Stimulated activated CD4-positive, alpha-beta T cell treated with anti-CD3 and anti-CD28 coated beads, Interleukin-2, amount 100 ng/mL, for 24 hours (primary cell): ENCODE measurements around the gene PATJ.
"Not testable (repeated sequence)": the region's sequence is repeated elsewhere in the genome, so short reads cannot be mapped to it uniquely, and the experiment has no call there.

Source experiments
- DNase-seq, 2 donors: peaks; one replicate each; pipeline ENCODE4 v3.0.0-alpha.2; 2020

PATJ gene

DNA sequence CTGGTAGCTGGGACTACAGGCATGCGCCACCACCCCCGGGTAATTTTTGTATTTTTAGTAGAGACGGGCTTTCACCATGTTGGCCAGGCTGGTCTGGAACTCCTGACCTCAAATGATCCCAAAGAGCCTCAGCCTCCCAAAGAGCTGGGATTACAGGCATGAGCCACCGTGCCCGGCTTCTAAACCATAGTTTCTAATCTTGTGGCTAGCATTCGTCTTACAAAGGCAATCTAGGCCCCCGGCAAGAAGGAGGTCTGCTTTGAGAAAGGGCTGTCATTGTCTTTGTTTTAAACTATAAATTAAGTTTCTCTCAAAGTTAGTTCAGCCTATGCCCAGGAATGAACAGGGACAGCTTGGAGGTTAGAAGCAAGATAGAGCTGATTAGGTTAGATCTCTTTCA lies 442.1 kb downstream of the PATJ start:
- DNase-seq, result no peak

DNA sequence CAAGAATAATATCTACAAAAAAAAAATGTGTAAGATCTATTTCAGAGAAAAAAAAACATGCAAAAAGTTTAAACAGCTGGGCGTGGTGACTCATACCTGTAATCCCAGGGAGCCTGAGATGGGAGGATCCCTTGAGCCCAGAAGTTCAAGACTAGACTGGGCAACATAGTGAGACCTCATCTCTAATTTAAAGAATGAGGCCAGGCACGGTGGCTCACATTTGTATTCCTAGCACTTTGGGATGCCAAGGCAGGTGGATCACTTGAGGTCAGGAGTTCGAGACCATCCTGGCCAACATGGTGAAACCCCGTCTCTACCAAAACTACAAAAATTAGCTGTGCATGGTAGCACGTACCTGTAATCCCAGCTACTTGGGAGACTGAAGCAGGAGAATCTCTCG lies 443.0 kb downstream of the PATJ start:
- not testable (repeated sequence) for DNase-seq

DNA sequence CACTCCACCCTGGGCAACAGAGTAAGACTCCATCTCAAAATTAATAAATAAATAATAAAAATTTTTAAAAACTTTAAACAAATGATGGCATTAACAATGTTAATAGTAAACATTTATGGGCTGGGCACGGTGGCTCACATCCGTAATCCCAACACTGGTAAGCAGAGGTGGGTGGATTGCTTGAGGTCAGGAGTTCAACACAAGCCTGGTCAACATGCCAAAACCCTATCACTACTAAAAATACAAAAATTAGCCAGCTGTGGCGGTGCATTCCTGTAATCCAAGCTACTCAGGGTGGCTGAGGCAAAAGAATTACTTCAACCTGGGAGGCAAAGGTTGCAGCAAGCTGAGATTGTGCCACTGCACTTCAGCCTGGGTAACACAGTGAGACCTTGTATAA lies 443.4 kb downstream of the PATJ start:
- DNase-seq, result no peak

DNA sequence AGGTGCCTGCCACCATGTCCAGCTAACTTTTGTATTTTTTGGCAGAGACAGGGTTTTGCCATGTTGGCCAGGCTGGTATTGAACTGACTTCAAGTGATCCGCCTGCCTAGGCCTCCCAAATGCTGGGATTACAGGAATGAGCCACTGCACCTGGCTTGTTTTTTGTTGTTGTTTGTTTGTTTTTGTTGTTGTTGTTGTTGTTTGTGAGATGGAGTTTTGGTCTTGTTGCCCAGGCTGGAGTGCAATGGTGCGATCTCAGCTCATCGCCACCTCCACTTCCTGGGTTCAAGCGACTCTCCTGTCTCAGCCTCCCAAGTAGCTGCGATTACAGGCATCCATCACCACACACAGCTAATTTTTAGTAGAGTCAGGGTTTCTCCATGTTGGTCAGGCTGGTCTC lies 445.3 kb downstream of the PATJ start:
- DNase-seq, result no peak

DNA sequence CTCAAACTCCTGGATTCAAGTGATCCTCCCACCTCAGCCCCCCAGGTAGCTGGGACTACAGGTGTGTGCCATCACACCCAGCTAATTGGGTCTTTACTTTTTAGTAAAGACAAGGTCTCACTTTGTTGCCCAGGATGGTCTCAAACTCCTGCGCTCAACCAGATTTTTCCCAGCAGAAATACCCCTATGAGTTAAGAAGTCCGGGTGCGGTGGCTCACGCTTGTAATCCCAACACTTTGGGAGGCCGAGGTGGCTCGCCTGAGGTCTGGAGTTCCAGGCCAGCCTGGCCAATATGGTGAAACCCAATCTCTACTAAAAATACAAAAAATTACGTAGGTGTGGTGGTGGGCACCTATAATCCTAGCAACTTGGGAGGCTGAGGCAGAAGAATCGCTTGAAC lies 445.8 kb downstream of the PATJ start:
- no peak for DNase-seq

DNA sequence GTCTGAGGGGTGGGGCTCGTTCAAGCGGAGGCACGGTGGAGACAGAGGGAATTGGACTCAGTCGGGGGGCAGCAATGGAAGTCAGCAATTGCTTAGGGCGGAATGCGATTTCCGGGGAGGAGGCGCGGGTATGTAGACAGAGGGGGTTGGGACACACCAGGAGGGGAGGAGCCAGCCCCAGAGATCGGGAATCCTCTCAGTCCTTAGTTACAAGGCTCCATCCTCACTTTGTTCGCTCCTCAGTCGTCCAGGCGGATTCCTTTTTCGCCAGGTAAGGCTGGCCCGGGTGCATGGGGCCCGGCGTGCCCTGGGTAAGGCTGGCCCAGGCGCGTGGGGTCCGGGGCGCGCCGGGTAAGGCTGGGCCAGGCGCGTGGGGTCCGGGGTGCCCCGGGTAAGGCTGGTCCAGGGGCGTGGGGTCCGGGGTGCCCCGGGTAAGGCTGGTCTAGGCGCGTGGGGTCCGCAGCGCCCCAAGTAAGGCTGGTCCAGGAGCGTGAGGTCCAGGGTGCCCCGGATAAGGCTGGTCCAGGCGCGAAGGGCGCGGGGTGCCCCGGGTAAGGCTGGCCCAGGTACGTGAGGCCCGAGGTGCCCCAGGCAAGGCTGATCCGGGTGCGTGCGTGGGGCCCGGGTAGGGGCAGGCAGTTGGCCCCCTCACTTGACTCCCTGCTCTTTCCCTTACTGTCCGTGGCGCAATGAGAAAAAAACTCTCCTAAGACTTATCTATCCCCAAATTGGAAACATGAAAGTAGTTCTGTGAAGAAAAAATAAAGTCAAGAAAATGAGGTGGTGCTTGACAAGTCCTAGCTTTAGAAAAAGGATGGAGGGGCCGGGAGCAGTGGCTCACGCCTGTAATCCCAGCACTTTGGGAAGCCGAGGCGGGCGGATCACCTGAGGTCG lies 452.6 kb downstream of the PATJ start, which contains the start of gene L1TD1:
L1TD1 (plus strand) TSS at position 199 of the 894 bp plus-strand sequence. CDS start 11,780 bp downstream, outside the sequence.
- DNase-seq, result no peak

DNA sequence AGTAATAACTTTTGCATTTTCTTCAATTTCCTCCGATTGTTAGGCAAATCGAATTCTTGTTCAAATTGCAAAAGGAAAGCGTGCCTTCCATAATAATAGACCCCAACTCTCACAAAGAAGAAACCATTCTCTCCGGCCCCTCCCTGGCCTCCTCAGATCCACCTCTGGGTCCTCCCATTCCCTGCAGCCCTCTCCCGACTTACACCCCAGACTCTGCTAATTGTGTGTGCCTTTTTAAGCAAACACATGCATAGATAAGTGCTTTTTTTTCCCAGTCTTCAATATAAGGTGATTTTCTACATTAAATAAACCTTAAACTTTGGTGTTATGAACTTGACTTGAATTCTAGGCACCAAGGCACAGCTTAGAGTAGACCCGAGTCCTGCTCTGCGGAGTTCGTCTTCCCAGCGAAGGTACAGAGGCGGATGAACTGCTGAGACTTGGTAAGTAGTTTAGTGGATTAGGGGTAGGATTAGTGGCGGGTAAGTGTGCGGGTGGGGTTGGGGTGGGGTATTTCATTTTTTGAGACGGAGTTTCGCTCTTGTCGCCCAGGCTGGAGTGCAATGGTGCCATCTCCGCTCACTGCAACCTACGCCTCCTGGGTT lies 453.9 kb downstream of the PATJ start:
- no peak for DNase-seq

DNA sequence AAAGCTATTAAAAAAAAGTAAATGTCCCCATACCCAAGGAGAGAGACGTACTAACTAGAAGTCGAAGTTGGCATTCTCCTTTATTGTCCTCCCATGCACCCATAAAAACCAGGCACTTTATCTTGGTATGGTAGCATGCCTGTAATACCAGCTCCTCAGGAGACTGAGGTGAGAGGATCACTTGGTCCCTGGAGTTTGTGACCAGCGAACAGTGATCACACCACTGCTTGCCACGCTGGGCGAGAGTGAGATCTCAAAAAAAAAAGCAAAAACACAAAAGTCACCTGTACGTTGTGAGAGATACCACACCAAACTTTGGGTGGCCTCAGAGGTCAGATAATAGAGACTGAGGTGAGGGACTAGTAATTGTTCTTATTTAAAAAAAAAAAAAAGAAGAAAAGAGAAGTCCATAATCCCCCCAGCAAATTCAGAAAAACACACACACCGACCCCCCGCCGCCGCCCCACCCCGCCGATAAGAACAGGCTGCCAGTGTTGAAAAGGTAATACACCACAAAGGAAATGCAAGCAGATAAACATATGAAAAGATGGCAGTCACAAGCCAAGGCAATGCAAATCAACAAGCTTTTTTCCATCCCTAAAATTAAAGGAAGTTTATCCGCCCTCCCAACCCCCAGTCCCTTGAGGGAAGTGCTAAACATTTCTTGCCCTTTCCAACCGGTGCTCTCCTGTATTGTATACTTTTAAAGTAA lies 455.9 kb downstream of the PATJ start:
- DNase-seq, result no peak

DNA sequence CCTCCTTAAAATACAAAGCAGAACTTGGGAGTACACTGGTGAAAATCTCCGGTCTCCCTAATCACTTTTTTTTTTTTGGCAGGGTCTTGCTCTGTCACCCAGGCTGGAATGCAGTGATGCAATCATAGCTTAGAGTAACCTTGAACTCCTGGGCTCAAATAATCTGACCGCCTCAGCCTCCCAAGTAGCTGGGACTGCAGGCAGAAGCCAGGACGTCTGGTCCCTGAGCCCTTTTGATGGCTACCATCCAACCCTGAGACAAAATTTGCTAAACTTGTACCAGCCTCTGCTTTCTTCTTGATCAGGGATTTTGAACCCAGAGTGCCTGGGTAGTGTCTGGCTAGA lies 456.5 kb downstream of the PATJ start:
- no peak for DNase-seq

DNA sequence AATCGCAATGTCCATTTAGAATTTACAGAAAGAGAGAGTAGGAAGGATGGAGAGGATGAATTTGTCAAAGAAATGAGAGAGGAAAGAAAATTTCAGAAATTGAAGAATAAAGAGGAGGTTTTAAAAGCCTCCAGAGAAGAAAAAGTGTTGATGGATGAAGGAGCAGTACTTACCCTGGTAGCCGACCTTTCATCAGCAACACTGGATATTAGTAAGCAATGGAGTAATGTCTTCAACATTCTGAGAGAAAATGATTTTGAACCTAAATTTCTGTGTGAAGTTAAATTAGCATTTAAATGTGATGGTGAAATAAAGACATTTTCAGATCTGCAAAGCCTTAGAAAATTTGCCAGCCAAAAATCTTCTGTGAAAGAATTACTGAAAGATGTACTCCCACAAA lies 464.9 kb downstream of the PATJ start:
- no peak for DNase-seq

DNA sequence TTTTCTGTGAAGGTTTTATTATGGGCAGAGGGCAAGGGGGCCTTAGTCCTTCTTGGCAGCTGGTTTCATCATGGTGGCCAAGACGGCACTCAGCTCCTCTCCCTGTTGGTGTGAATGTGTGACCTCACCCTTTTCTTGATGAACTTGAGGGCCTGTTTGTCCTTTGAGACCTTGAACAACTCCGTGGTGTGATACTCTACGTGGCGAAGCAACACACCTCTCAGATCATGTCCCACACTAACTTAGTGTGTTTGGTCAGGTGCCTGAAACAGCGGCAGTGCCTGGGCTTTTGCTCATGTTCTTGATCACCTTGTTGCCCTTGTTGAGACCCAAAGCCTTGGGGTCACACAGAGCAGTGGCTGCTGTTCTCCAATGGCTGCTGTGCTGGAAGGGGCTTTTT lies 465.8 kb downstream of the PATJ start:
- DNase-seq, result no peak

DNA sequence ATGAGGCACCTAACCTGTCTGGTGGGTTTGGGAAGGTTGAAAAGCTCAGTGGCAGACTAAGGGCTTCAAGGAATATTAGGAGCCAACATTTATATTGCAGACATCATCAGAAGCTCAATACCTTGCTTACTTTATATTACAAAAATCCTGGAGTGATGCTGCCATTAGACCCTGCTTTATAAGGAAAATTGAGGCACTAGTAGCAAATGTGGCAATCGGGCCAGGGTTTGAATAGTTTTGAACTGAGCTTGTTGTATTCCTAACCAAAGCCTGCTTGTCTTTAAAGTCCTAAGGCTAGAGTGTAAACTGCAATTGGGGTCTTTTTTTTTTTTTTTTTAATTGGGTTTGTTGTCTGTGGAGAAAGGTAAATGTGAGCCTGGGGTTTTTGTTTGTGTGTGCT lies 466.7 kb downstream of the PATJ start:
- DNase-seq, result no peak

DNA sequence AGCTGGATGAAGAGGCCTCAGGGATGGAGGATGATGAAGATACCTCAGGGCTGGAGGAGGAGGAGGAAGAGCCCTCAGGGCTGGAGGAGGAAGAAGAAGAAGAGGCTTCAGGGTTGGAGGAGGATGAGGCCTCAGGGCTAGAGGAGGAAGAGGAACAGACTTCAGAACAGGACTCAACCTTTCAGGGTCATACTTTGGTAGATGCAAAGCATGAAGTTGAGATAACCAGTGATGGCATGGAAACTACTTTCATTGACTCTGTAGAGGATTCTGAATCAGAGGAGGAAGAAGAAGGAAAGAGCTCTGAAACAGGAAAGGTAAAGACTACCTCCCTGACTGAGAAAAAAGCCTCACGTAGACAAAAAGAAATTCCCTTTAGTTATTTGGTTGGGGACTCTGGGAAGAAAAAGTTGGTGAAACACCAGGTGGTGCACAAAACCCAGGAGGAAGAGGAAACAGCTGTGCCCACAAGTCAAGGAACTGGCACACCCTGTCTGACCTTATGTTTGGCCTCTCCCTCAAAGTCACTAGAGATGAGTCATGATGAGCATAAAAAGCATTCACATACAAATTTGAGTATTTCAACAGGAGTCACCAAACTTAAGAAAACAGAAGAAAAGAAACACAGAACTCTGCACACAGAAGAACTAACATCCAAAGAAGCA lies 467.8 kb downstream of the PATJ start:
- DNase-seq, result no peak

DNA sequence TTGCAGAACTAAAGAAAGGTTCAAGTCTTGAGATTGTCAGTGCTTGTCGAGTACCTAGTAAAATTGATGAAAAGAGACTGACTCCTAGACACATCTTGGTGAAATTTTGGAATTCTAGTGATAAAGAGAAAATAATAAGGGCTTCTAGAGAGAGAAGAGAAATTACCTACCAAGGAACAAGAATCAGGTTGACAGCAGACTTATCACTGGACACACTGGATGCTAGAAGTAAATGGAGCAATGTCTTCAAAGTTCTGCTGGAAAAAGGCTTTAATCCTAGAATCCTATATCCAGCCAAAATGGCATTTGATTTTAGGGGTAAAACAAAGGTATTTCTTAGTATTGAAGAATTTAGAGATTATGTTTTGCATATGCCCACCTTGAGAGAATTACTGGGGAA lies 468.7 kb downstream of the PATJ start:
- no peak for DNase-seq

DNA sequence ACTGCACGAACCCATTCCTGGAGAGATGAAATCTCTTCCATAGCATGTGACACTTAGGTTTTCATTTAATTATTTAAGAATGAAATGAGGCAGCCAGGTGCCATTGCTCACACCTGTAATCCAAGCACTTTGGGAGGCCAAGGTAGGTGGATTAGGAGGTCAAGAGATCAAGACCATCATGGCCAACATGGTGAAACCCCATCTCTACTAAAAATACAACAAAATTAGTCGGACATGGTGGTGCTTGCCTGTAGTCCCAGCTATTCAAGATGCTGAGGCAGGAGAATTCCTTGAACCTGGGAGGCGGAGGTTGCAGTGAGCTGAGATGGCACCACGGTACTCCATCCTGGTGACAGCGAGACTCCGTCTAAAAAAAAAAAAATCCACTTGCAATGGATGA lies 470.1 kb downstream of the PATJ start:
- DNase-seq, result no peak

DNA sequence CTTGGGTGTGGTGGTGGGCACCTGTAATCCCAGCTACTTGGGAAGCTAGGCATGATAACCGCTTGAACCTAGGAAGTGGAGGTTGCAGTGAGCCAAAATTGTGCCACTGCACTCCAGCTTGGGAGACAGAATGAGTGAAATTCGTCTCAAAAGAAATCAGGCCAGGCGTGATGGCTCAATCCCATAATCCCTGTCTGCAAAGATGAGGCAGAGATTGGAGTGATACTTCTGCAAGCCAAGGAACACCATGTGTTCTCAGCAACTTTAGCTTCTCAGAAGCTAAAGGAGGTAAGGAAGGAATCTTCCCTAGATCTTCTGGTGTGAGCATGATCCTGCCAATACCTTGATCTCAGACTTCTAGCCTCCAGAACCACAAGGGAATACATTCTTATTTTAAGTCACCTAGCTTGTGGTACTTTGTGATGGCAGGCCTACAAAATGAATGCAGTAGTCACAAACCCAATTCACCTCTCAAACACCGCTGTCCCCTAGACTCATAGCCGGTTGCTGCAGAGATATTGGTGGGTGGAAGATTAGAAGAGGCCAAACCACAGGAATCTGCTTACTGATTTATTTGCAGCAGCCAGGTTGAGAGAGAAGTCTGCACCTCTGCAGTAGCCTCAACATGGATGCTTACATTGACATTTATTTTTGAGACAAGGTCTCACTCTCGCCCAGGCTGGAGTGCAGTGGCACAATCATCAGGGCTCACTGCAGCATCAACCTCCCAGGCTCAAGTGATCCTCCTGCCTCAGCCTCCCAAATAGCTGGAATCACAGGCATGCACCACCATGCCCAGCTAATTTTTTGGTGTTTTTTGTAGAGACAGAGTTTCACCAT lies 471.0 kb downstream of the PATJ start:
- DNase-seq, result no peak

DNA sequence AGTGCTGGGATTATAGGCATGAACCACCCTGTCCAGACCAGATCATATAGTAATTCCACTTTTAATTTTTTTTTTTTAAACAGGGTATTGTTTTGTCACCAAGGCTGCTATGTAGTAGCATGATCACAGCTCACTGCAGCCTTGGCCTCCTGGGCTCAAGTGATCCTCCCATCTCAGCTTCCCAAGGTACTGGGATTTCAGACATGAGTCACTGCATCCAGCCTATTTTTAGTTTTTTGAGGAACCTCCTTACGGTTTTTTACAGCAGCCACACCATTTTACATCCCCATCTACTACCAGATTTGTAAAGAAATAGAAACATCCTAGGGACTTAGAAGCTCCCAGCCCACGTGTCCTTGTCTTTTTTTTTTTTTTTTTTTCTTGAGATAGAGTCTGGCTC lies 476.3 kb downstream of the PATJ start:
- no peak for DNase-seq

DNA sequence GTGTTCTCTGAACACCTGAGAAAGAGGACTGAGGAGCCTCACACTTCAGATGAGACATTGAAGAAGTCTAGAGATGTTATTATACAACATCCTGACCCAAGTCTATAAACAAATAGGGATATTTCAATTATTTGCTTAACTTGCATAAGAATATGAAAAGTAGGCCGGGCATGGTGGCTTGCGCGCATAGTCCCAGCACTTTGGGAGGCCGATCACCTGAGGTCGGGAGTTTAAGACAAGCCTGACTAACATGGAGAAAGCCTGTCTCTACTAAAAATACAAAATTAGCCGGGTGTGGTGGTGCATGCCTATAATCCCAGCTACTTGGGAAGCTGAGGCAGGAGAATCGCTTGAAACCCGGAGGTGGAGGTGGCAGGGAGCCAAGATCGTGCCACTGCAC lies 478.2 kb downstream of the PATJ start:
- not testable (repeated sequence) for DNase-seq

DNA sequence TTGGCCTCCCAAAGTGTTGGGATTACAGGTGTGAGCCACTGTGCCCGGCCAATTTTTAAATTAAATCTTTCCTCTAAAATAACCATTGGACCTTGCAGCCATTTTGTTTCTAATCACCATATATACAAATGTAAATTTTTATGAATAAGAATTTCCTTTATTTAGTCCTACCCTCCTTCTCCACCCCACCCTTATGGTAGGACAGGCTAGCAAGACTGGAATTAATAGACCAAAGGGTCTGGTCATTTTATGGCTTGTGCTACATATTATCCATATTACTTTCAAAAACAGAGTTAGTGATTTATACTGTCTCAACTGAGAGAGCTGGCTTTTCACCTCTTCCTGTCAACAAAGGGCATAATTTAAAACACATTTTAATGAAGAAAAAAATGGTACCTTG lies 478.9 kb downstream of the PATJ start:
- no peak for DNase-seq

DNA sequence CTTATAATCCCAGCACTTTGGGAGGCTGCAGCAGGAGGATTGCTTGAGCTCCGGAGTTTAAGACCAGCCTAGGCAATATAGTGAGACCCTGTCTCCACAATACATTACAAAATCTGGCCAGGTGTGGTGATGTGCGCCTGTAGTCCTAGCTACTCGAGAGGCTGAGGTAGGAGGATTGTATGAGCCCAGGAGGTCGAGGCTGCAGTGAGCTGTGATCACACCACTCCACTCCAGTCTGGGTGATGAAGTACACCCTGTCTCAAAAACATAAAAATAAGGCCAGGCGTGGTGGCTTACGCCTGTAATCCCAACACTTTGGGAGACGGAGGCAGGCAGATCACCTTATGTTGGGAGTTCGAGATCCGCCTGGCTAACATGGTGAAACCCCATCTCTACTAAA lies 480.0 kb downstream of the PATJ start:
- no peak for DNase-seq

DNA sequence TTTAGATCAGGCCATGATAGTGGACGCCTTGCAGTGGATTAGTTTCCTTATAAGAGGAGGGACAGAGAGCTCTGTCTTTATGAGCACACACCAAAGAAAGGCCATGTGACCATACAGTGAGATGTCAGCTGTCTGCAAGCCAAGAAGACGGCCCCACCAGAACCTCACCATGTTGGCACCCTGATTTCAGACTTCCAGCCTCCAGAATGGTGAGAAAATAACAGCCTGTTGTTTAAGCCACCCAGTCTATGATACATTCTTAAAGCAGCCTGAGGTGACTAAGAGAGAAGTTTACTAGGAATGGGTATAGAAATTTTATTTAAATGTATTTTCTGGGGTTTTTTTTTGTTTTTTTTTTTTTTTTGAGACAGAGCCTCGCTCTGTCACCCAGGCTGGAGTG lies 481.9 kb downstream of the PATJ start:
- no peak for DNase-seq

DNA sequence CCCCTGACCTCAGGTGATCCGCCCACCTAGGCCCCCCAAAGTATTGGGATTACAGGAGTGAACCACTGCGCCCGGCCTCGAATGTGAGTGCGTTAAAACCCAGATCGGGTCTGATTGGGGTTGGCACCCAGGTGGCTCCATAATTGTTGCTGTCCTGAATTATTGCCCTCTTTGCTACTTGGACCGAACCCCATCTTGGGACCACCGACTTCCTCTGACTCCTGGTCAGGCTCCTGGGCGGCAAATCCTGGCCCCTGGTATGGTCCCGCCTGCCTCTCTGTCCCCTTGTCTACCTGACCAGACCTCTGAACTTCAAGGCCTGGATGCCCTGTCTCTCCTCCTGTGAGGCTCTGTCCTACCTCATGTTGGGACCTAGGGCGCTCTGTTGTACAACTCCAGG lies 485.2 kb downstream of the PATJ start:
- DNase-seq, result no peak
